GM21576 (cell line): ENCODE measurements around the gene ALAS2.
A peak's percentile ranks its signal among the peaks of the same experiment; 100 is the strongest.
"Not testable (repeated sequence)": the region's sequence is repeated elsewhere in the genome, so short reads cannot be mapped to it uniquely, and the experiment has no call there.

Source experiments
- ATAC-seq: cut with Tn5 transposase; IDR thresholded peaks from one replicate; pipeline ENCODE4 v1.9.1; 2021; ENCODE audit warnings: mild to moderate bottlenecking, moderate library complexity; ENCODE audit not compliant: unreplicated experiment

Gene ALAS2

GRCh38 chrX:55006827-55007621, 23.8 kb downstream of the ALAS2 start:
- ATAC-seq, result no peak

- no peak for ATAC-seq
These were observed 25.5 kb downstream of the ALAS2 start for GRCh38 chrX:55005256-55005655.

DNA sequence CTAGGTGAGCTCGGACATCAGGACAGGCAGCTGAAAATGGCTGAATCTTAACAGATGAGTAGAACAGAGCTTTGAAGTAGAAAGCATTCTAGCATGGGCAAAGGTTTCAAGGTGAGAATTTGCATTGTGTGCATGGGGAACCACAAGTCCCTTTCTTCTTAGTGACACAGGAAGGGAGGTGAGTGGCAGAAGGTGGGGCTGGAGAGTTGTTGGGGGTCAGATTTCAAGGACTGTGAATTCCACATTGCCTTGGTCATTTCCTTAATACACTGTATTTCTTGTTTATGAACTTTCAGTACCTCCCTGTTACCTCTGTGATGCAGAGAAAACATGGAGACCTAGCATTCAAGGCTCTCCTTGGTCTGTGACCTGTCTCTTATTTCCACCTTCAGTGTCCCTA, 26.5 kb downstream of the ALAS2 start:
- ATAC-seq, result no peak

- ATAC-seq, result peak; percentile 96
These were observed 30.8 kb downstream of the ALAS2 start, which contains the start of gene APEX2 for GRCh38 chrX:54999717-55000598. APEX2 (plus strand) TSS chrX:55000363; CDS start chrX:55000423, 60 bp downstream.

GRCh38 chrX:54995621-54996020, 35.2 kb downstream of the ALAS2 start:
- ATAC-seq, result no peak

DNA sequence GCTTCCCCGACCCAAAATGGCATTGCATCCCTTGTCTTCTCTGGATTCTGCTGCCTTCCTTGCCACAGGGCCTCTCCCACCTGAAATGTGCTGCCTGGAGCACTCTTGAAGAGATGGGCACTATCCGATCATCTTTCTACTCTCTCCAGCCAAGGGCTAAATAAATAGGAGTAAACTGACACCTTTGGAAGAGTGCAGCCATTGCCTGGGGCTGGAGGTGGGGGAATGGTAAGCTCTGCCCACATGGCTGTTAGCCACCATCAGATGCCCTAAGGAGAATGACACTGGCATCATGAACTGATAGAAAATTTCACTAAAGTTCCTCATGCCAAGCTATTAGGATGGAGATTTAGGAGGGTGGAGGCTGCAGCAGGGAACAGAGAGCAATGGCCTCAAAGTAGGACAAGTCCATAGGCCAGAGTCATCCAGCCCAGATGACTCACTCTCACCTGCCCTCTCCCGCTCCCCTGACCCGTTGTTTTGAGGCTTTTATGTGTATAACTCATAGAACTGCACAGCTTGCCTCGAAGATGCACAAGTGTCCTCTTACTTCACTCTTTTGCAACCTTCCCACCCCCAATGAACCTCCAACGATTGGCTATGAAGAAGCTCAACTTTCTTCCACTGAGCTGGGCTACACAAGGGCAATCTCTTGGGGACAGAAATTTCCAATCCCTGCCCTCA, 36.0 kb downstream of the ALAS2 start:
- ATAC-seq, result no peak

GRCh38 chrX:54994099-54994498, 36.7 kb downstream of the ALAS2 start, which contains the start of gene PFKFB1:
PFKFB1 (minus strand) TSS chrX:54994188; CDS start chrX:54994007, 181 bp downstream.
- ATAC-seq, result no peak

DNA sequence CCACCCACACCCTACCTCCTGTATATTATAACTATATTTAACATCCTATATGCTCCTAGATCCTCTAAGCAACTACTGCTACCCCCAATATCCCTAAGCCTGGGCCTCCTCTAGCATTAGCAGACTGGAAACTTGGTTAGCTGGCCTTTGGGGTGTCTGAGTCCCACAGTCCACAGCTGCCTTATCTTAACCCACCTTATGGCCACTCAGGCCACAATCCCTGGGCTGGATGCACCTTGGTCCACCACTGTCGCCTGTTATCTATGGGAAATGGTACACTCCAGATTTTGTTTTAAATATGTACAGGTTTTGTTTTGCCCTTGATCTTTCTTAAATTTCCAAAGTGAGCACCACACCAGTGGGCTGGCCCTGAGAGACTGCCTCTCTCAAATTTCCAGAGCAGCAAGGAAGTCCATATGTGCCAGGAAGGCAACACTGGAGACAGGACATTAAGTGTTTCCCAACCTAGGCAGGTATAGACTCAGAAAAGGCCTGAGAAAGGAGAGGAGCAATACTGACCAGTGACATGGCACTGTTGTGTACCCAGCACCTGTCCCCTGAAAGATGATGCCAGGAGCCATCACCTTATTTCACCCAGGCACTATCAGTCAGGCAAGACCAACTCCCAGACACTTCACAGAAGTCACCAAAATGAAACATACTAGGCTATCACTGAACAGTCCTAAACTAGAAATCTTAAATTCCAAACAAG, 37.7 kb downstream of the ALAS2 start:
- ATAC-seq, result no peak

DNA sequence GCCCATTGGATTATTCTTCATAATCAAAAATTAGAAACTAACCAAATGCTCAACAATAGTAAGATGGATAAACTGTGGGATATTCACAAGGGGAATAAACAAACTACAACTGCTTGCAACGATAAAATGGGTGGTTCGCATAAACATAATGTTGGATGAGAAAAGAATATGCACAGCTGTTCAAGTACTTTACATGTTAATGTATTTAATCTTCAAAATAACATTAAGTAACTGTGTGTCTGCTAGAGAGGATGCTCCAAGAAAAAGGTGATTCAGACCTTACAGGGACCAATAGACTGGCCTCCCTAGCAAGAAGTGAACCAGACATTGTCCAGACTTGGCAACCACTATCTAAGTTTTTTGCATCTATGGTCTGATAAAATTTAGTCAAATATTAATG, 39.1 kb downstream of the ALAS2 start:
- no peak for ATAC-seq

GRCh38 chrX:54983306-54983705, 47.5 kb downstream of the ALAS2 start:
- ATAC-seq, result not testable (repeated sequence)

DNA sequence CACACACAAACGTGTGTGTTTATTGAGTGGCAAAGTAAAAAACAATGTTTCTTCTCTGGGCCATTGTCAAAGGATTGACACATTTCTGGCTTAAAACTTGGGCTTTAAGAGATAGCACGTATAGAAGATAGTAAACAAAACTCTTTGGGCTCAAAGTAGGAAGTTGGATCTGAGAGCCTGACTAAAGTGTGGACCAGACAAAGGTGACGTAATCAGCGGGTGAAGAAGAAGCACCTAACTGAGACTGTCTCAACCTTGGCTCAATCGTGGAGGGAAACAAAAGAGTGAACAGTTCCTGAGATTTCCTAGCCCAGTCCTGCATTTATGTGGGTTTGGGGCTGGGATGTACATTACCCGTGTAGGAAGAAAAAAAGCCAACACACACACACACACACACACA, 50.4 kb downstream of the ALAS2 start:
- ATAC-seq, result no peak

DNA sequence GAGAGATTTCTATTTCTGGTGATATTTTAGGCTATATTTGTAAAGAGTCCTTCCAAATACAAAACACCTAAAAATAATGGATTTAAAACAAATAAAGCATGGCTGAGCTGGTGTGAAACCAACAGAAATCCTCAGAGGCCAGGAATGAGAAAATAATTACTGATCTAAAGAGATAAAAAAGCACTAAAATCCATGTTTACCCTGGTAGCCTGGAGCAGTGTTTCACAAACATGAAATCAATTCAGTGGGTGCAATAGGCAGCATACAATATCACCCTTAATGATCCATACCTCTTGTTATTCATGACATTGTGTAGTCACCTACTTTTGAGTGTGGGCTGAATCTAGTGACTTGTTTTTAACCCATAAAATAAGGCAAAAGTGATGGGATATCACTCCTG, 51.3 kb downstream of the ALAS2 start:
- ATAC-seq, result no peak

DNA sequence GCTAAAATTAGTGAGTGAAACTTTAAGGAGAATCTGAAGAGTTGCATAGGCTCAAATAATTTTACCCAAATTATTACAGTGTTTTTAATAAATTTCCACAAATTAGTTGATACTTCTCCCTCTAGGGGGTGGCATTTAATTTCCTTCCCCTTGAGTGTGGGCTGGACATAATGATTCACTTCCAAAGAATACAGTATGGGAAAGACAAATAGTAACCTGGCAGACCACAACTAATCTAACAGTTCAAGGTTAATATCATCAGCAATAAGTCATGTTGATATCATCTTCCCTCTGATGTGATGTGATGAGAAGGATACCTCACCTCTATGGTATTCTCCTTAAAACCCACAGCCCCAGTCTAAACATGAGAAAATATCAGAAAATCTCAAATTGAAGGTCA, 52.3 kb downstream of the ALAS2 start:
- no peak for ATAC-seq

- no peak for ATAC-seq
These were observed 53.4 kb downstream of the ALAS2 start for GRCh38 chrX:54977387-54977786.

- ATAC-seq, result no peak
These were observed 65.8 kb downstream of the ALAS2 start for GRCh38 chrX:54964766-54965497.

DNA sequence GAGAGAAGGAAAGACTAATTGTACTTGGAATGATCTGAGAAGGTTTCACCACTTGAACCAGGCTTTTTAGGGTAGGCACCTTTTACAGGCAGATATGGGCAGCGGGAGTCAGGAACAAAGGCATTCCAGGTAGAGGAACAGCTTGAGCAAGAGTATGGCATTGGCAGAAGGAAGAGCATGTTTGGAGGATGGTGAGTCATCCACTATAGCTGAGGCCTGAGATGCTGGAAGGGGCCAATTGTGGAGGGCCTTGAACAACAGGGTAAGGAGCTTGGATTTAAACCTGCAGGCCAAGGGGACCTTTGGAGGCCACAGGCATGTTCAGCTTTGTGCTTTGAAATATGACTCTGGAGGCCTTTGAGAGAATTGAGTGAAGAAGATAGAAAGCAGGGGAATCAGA, 69.0 kb downstream of the ALAS2 start:
- ATAC-seq, result no peak
